H1 (cell line): ENCODE measurements around the gene EVI2B. TPM values are rescaled to one million over a fixed set of nuclear protein-coding genes. Genes with fewer than 3 reads are reported as not detected.

Experiments
- CTCF ChIA-PET: fragments of 300-600 bp; sonication (Branson Sonifier 250); formaldehyde crosslinking; loops from one replicate; lab custom pipeline; 2021; ENCODE audit not compliant: partially characterized antibody; lab: Charles Lee
- POLR2A ChIA-PET: fragments of 300-600 bp; sonication (Branson Sonifier 250); formaldehyde crosslinking; loops from one replicate; lab custom pipeline; 2021; ENCODE audit warnings: inconsistent platforms; ENCODE audit not compliant: partially characterized antibody; lab: Charles Lee
- DNase-seq, 2 experiments: peaks; one replicate each; pipeline versions ENCODE4 v3.0.0 to v3.0.0-alpha.2; 2010 to 2022; ENCODE audit warnings: low spot score in 2 of 2, low read depth in 1 of 2, mixed read lengths in 1 of 2
- FAIRE-seq: peaks from 2 replicates; lab custom pipeline; 2011; peaks lifted over from hg19 to GRCh38; lab: Jason Lieb, UNC
- H2AFZ ChIP-seq: 2 replicates; pipeline ENCODE4 v1.8.1; 2012; ENCODE audit warnings: low read length, inconsistent platforms
- H2AK5ac ChIP-seq: 2 replicates; pipeline ENCODE4 v1.6.1; 2013; ENCODE audit warnings: low read depth, low read length
- H2BK120ac ChIP-seq: replicated peaks from 2 replicates; pipeline ENCODE3; 2013; ENCODE audit warnings: low read depth, low read length, inconsistent platforms
- H2BK12ac ChIP-seq: 2 replicates; pipeline ENCODE4 v1.6.1; 2013; ENCODE audit warnings: low read depth, low read length
- H2BK15ac ChIP-seq: 2 replicates; pipeline ENCODE4 v1.6.1; 2013; ENCODE audit warnings: low read length
- H2BK20ac ChIP-seq: 2 replicates; pipeline ENCODE4 v1.6.1; 2013; ENCODE audit warnings: low read length
- H2BK5ac ChIP-seq: 2 replicates; pipeline ENCODE4 v1.6.1; 2013; ENCODE audit warnings: low read depth, low read length
- H3K14ac ChIP-seq: 2 replicates; pipeline ENCODE4 v1.6.1; 2013; ENCODE audit warnings: inconsistent platforms; ENCODE audit not compliant: insufficient read length
- H3K18ac ChIP-seq: 2 replicates; pipeline ENCODE4 v1.6.1; 2013; ENCODE audit warnings: low read length; ENCODE audit errors: extremely low read depth
- H3K23ac ChIP-seq: 2 replicates; pipeline ENCODE4 v1.6.1; 2013; ENCODE audit warnings: inconsistent platforms; ENCODE audit not compliant: insufficient read length
- H3K23me2 ChIP-seq: 2 replicates; pipeline ENCODE4 v1.6.1; 2013; ENCODE audit warnings: low read depth, low read length
- H3K27ac ChIP-seq: 2 replicates; pipeline ENCODE4 v1.6.1; 2011; ENCODE audit warnings: low read depth, low read length, inconsistent platforms
- H3K27me3 ChIP-seq, 4 experiments: replicated peaks in 1 of 4; 1 replicate in 1 of 4; 2 replicates in 3 of 4; pipeline versions ENCODE4 v1.6.1 to v1.8.1; 2011 to 2013; ENCODE audit warnings: low read length in 3 of 4, mild to moderate bottlenecking in 3 of 4, inconsistent platforms in 2 of 4, mixed read lengths in 2 of 4, moderate library complexity in 1 of 4; ENCODE audit not compliant: control insufficient read depth in 3 of 4, insufficient read depth in 3 of 4; ENCODE audit errors: extremely low read depth in 1 of 4
- H3K36me3 ChIP-seq, 4 experiments: 2 replicates each; pipeline versions ENCODE4 v1.6.1 to v1.8.1; 2011 to 2013; ENCODE audit warnings: mild to moderate bottlenecking in 4 of 4, low read length in 3 of 4, moderate library complexity in 2 of 4, control low read depth in 1 of 4, inconsistent platforms in 1 of 4; ENCODE audit not compliant: insufficient read depth in 4 of 4, control insufficient read depth in 2 of 4
- H3K4ac ChIP-seq: replicated peaks from 2 replicates; pipeline ENCODE3; 2013; ENCODE audit warnings: low read length, low read depth, mixed read lengths, inconsistent platforms; ENCODE audit not compliant: insufficient read length
- H3K4me1 ChIP-seq, 4 experiments: replicated peaks in 1 of 4; 1 replicate in 1 of 4; 2 replicates in 3 of 4; pipeline versions ENCODE4 v1.6.1 to v1.8.1; 2011 to 2013; ENCODE audit warnings: low read length in 3 of 4, inconsistent platforms in 2 of 4, mixed read lengths in 1 of 4; ENCODE audit not compliant: insufficient read depth in 4 of 4, control insufficient read depth in 3 of 4
- H3K4me2 ChIP-seq, 2 experiments: 2 replicates each; pipeline versions ENCODE4 v1.6.1 to v1.8.1; 2011 to 2013; ENCODE audit warnings: low read depth in 2 of 2, low read length in 2 of 2, control low read depth in 1 of 2, inconsistent platforms in 1 of 2, mild to moderate bottlenecking in 1 of 2; ENCODE audit not compliant: insufficient read depth in 1 of 2
- H3K4me3 ChIP-seq, 4 experiments: fragments of 200-600, 300-600 bp in 1 of 4; sonication (generic), shearing (Covaris generic), sonication (Bioruptor Twin) in 1 of 4; 2 replicates each; pipeline versions ENCODE4 v1.5.1 to v1.8.1; 2011 to 2016; ENCODE audit warnings: low read length in 4 of 4, low read depth in 3 of 4, control low read depth in 2 of 4, inconsistent platforms in 2 of 4, mild to moderate bottlenecking in 2 of 4, mixed read lengths in 1 of 4, moderate library complexity in 1 of 4; ENCODE audit not compliant: insufficient read depth in 2 of 4; ENCODE audit errors: extremely low read depth in 1 of 4
- H3K56ac ChIP-seq: replicated peaks from 2 replicates; pipeline ENCODE3; 2013; ENCODE audit warnings: low read depth, mild to moderate bottlenecking, mixed read lengths, low read length, inconsistent platforms; ENCODE audit not compliant: insufficient read length
- H3K79me1 ChIP-seq: 2 replicates; pipeline ENCODE4 v1.6.1; 2013; ENCODE audit warnings: low read depth, low read length, control low read depth
- H3K79me2 ChIP-seq, 2 experiments: 2 replicates each; pipeline versions ENCODE4 v1.6.1 to v1.8.1; 2012 to 2013; ENCODE audit warnings: low read length in 2 of 2, mild to moderate bottlenecking in 2 of 2, inconsistent platforms in 1 of 2; ENCODE audit not compliant: insufficient read depth in 2 of 2, control insufficient read depth in 1 of 2
- H3K9ac ChIP-seq, 4 experiments: replicated peaks in 1 of 4; 1 replicate in 1 of 4; 2 replicates in 3 of 4; pipeline versions ENCODE4 v1.6.1 to v1.8.1; 2011 to 2013; ENCODE audit warnings: low read depth in 3 of 4, low read length in 3 of 4, control low read depth in 2 of 4, mild to moderate bottlenecking in 2 of 4, moderate library complexity in 2 of 4, inconsistent platforms in 1 of 4; ENCODE audit errors: extremely low read depth in 1 of 4
- H3K9me3 ChIP-seq, 2 experiments: 2 replicates each; pipeline versions ENCODE4 v1.6.1 to v1.8.1; 2012 to 2013; ENCODE audit warnings: mild to moderate bottlenecking in 2 of 2, moderate library complexity in 2 of 2, control low read depth in 1 of 2, inconsistent platforms in 1 of 2, low read depth in 1 of 2, low read length in 1 of 2, mixed read lengths in 1 of 2; ENCODE audit not compliant: insufficient read depth in 2 of 2
- H4K20me1 ChIP-seq, 2 experiments: replicated peaks in 1 of 2; 2 replicates each; pipeline versions ENCODE3 to v1.8.1; 2011 to 2013; ENCODE audit warnings: inconsistent platforms in 2 of 2, low read length in 2 of 2, mild to moderate bottlenecking in 1 of 2; ENCODE audit not compliant: insufficient read depth in 2 of 2, control insufficient read depth in 1 of 2
- H4K5ac ChIP-seq: 2 replicates; pipeline ENCODE4 v1.6.1; 2013; ENCODE audit warnings: low read length, low read depth, mixed read lengths, inconsistent platforms; ENCODE audit not compliant: insufficient read length
- H4K8ac ChIP-seq: 2 replicates; pipeline ENCODE4 v1.8.0; 2013; ENCODE audit warnings: mild to moderate bottlenecking, moderate library complexity, low read length, inconsistent platforms; ENCODE audit not compliant: insufficient read depth; ENCODE audit errors: extremely low read depth
- H4K91ac ChIP-seq: replicated peaks from 2 replicates; pipeline ENCODE3; 2013; ENCODE audit warnings: low read length, mixed read lengths, inconsistent platforms; ENCODE audit not compliant: insufficient read length
- CBX8 ChIP-seq: fragments of 300-800, 300-1000 bp; sonication (generic); IDR thresholded peaks from 2 replicates; pipeline ENCODE4 v1.7.1; 2016; ENCODE audit warnings: low read depth, low read length, borderline replicate concordance
- CEBPB ChIP-seq: IDR thresholded peaks from 2 replicates; pipeline ENCODE4 v1.6.1; 2012; ENCODE audit warnings: low read depth, low read length
- HDAC6 ChIP-seq: IDR thresholded peaks from one replicate; pipeline ENCODE4 v1.7.1; 2012; ENCODE audit warnings: low read depth, mild to moderate bottlenecking, inconsistent platforms, low read length, moderate library complexity
- POLR2A ChIP-seq, 2 experiments: IDR thresholded peaks; 1 replicate in 1 of 2; 2 replicates in 1 of 2; pipeline ENCODE4 v1.6.1; 2011; ENCODE audit warnings: low read depth in 2 of 2, low read length in 2 of 2, mild to moderate bottlenecking in 2 of 2; ENCODE audit errors: control extremely low read depth in 1 of 2
- TBP ChIP-seq: IDR thresholded peaks from 2 replicates; pipeline ENCODE4 v1.6.1; 2011; ENCODE audit warnings: low read depth, low read length, improper control_type of control experiment
- TEAD4 ChIP-seq: IDR thresholded peaks from 2 replicates; pipeline ENCODE4 v1.6.1; 2012; ENCODE audit warnings: low read depth, low read length, inconsistent platforms, mixed read lengths
- WGBS, 2 experiments: shearing (Covaris generic) in 1 of 2; methylation state at CpG; one replicate each; pipeline versions ENCODE4 v1.1.6 to v1.1.7; 2013 to 2015; ENCODE audit warnings: low lambda C conversion rate in 2 of 2, mixed read lengths in 2 of 2, inconsistent platforms in 1 of 2, low coverage in 1 of 2, missing lambda C conversion rate in 1 of 2; ENCODE audit not compliant: insufficient replicate concordance in 2 of 2, insufficient coverage in 1 of 2, insufficient read length in 1 of 2; ENCODE audit errors: extremely low coverage in 1 of 2, missing lambda C conversion rate in 1 of 2; 5-methylcytosine and 5-hydroxymethylcytosine counted together
- polyA plus RNA-seq, 7 experiments: library from polyadenylated mRNA; depleted of rRNA in 3 of 7; stranded (reverse) in 5 of 7; unstranded in 2 of 7; fragments of >200 nt in 5 of 7; fragments of 200-250 nt in 2 of 7; gene quantifications; 1 replicate in 5 of 7; 2 replicates in 1 of 7; 4 replicates in 1 of 7; pipeline versions ENCODE4 v1.2.1 to v1.2.3, GENCODE V29; 2011 to 2013; ENCODE audit warnings: missing spikeins in 2 of 7, mixed read lengths in 2 of 7
- total RNA-seq: library from RNA; stranded (reverse); fragmentation: NEBNext Ultra II Directional; extraction: Animal tissue kit (Norgen Biotek cat#: 25700); gene quantifications from 2 replicates; pipeline ENCODE4 v1.2.1, GENCODE V29; 2021
- TF ChIP-seq, protein P1 (sequence below): IDR thresholded peaks from 2 replicates; pipeline ENCODE4 v1.6.1; 2011; ENCODE audit warnings: low read depth, mild to moderate bottlenecking, low read length; ENCODE audit not compliant: insufficient read depth

The EVI2B gene
- total and polyA plus RNA-seq, 2 of the 8 experiments (the other 6 are each of a cell fraction or from before 2014, with no cell fraction given), result not detected

GRCh38 chr17:31310886-31311285 is 3.0 kb downstream of the EVI2B start:
- Histone ChIP-seq H3K4me2 (no peak overlapping the region), H3K23me2 (no peaks in the 10 kb centered on the region), H2BK5ac (no peak overlapping the region), H3K27ac (no peak overlapping the region), H4K5ac (no peak overlapping the region), H2BK120ac (no peak overlapping the region), H3K23ac (no peak overlapping the region), H3K14ac (no peak overlapping the region), H2AK5ac (no peak overlapping the region), H4K91ac (no peak overlapping the region), H3K79me1 (no peaks in the 10 kb centered on the region), H3K4me3 (no peak overlapping the region), H4K20me1 (no peaks in the 10 kb centered on the region), H3K27me3 (no peaks in the 10 kb centered on the region), H2BK20ac (no peak overlapping the region), H4K8ac (no peak overlapping the region), H2BK15ac (no peak overlapping the region), H3K56ac (no peak overlapping the region), H3K18ac (no peak overlapping the region), H3K9ac (no peak overlapping the region), H3K4me1 (no peaks in the 10 kb centered on the region), H2BK12ac (no peak overlapping the region), H2AFZ (no peak overlapping the region), H3K79me2 (no peaks in the 10 kb centered on the region), H3K9me3 (no peaks in the 10 kb centered on the region), H3K36me3 (no peaks in the 10 kb centered on the region), H3K4ac (no peak overlapping the region)
- 89% methylated on average over 5 of the region's 7 CpGs; no CpG with 5 or more reads in 1 of the 2 experiments for WGBS, 2 experiments
- ChIA-PET CTCF (no interaction called here), POLR2A (no interaction called here)
- TF ChIP-seq, protein P1, sequence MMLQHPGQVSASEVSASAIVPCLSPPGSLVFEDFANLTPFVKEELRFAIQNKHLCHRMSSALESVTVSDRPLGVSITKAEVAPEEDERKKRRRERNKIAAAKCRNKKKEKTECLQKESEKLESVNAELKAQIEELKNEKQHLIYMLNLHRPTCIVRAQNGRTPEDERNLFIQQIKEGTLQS, result no peak
- no peak for TF ChIP-seq CEBPB
- no peak for TF ChIP-seq TBP
- TF ChIP-seq POLR2A (IDR thresholded peaks at IDR 0.05; ENCODE audit: control extremely low read depth in 1 of 2, low read depth in 2 of 2, low read length in 2 of 2), result no peak
- no peak for TF ChIP-seq HDAC6
- no peak for TF ChIP-seq TEAD4
- TF ChIP-seq CBX8, result no peak
- no peak for FAIRE-seq
- no peak for DNase-seq
